GM12801 (cell line): ENCODE data around the gene SETBP1.

Experiments used
- CTCF ChIP-seq: IDR thresholded peaks from one replicate; pipeline ENCODE4 v1.5.1; 2011; ENCODE audit warnings: control low read depth; ENCODE audit not compliant: insufficient read length; ENCODE audit errors: extremely low read depth

Gene SETBP1

GRCh38 chr18:44679914-44680272, 795 bp upstream of the SETBP1 start:
- TF ChIP-seq CTCF = no peak

GRCh38 chr18:44681076-44681970, 635 bp downstream of the SETBP1 start:
- no peak for TF ChIP-seq CTCF

GRCh38 chr18:44682201-44682870, 1.6 kb downstream of the SETBP1 start:
- TF ChIP-seq CTCF = no peak

- TF ChIP-seq CTCF = no peak
Measured at GRCh38 chr18:44682871-44683221, 2.2 kb downstream of the SETBP1 start.

- no peak for TF ChIP-seq CTCF
Measured at GRCh38 chr18:44683556-44683955, 2.9 kb downstream of the SETBP1 start.

- TF ChIP-seq CTCF = no peak
Measured at GRCh38 chr18:44685296-44685695, 4.6 kb downstream of the SETBP1 start.

- no peak for TF ChIP-seq CTCF
Measured at GRCh38 chr18:44686156-44686555, 5.5 kb downstream of the SETBP1 start.
